Measurements from ENCODE around the gene SULF2.

Gene SULF2

DNA sequence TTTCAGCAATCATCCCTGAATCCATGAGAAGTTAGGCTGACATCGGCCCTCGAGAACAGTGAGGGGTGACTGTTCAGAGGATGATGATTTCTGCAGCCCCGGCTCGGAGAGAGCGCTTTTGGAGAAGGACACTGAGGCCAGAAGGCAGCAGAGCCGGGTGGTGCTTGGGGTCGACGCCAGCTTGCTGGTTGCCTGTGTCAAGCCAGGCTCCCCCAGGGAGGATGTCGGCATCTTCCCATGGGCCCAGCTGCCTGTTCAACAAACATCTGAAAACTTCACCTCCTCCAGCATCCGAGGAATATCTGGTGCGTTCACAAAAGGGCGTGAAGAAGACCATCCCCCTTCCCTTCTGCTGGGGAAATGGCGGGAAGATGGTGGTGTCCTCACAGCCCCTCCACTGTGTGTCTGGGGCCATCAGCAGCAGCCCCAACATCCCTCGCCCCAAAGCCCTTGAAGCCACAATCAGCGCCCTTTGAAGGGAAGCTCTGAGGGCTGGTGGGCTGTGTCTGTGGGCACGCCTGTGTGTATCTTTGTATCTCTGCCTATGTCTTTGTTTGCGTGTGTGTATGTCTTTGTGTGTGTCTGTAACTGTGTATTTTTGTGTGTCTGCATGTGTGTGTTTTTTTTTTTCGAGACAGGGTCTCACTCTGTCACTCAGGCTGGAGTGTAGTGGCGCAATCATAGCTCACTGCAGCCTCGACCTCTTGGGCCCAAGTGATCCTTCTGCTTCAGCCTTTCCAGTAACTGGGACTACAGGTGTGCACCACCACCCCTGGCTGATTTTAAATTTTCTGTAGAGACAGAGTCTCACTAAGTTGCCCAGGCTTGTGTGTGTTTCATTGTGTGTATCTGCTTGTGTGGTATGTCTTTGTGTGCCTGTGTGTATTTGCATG lies 97.9 kb downstream of the SULF2 start:
- Histone ChIP-seq H3K36me3 (ENCODE audit: insufficient read depth, insufficient read length, low read length) (peaks cover 68% of the 10 kb centered on the region), H3K27me3 (ENCODE audit: insufficient read depth, insufficient read length) (no peaks in the 10 kb centered on the region), H3K9ac (ENCODE audit: insufficient read length, low read depth) (no peak overlapping the region), H3K9me3 (ENCODE audit: insufficient read depth, low read length) (peaks cover 35% of the 10 kb centered on the region), H3K4me1 (ENCODE audit: insufficient read depth, insufficient read length) (peaks cover 11% of the 10 kb centered on the region), H3K4me3 (ENCODE audit: insufficient read length, low read depth) (no peak overlapping the region)
- DNase-seq (ENCODE audit: low read depth, low spot score) = no peak
- TF ChIP-seq ZNF274 (IDR thresholded peaks at IDR 0.05; ENCODE audit: low read depth, low read length) (no peak), SUZ12 (IDR thresholded peaks at IDR 0.05; ENCODE audit: extremely low read depth, insufficient read depth, insufficient read length) (no peak), YY1 (IDR thresholded peaks at IDR 0.05; ENCODE audit: insufficient read depth, insufficient read length) (no peak)

DNA sequence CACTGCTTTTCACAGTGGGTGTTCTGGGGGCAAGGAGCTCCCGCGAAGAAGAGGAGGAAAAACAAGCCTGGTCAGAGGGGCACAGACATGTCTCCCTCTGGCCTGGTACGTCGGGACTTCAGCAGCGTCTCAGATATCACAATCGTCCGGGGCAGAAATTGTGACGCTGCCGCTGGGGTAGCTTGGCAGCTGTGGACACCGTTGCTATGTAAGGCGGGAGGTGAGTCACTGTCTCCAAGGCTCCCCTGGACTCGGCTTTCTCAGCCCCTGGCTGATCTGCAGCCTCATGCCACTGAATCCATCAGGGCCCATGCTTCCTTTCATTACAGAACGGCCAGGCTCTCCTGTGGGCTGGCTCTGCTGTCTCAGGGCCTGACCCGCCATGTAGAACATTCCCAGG lies 98.7 kb downstream of the SULF2 start:
- Histone ChIP-seq H3K4me1 (ENCODE audit: insufficient read depth, insufficient read length) (peaks cover 11% of the 10 kb centered on the region), H3K9ac (ENCODE audit: insufficient read length, low read depth) (no peak overlapping the region), H3K4me3 (ENCODE audit: insufficient read length, low read depth) (no peak overlapping the region), H3K9me3 (ENCODE audit: insufficient read depth, low read length) (peaks cover 28% of the 10 kb centered on the region), H3K27me3 (ENCODE audit: insufficient read depth, insufficient read length) (no peaks in the 10 kb centered on the region), H3K36me3 (ENCODE audit: insufficient read depth, insufficient read length, low read length) (peaks cover 75% of the 10 kb centered on the region)
- TF ChIP-seq ZNF274 (IDR thresholded peaks at IDR 0.05; ENCODE audit: low read depth, low read length) (no peak), SUZ12 (IDR thresholded peaks at IDR 0.05; ENCODE audit: extremely low read depth, insufficient read depth, insufficient read length) (no peak), YY1 (IDR thresholded peaks at IDR 0.05; ENCODE audit: insufficient read depth, insufficient read length) (no peak)
- no peak for DNase-seq (ENCODE audit: low read depth, low spot score)

DNA sequence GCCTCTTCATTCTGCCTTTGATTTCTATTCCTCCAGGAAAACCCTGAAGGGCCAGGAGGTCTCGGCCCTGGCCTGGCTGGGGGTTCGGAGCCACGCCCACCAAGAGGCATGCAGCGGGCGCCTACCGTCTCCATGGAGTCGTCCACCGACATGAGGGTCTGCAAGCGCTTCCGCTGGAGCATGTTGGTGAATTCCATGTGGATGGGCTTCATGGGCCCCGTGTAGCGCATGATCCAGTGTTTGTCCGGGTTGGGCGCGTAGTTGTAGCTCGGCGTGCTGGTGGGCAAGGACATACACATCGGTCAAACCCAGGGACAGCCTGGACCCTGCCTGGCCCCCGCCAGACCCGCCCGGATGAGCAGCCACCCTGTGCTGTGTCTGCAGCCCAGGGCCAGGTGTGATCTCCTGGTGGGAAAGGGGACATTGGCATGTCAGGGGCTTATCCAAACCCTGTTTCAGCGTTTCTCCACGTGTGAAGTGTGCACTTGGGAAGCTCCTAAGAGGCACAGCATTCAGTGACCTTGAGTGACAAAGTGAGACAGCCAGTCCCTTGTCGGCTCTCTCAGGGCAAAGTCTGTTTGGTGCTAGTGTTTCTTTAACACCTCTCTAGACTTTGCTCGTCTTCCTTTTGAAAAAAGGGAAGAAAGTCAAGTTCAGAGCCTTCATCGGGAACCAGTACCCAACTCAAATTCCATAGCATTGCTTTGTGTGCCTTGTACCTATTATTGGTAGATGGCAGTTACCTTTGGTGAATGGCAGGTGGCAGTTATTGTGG lies 100.8 kb downstream of the SULF2 start:
- no peaks in the 10 kb centered on the region for H3K27me3 ChIP-seq (ENCODE audit: insufficient read depth, insufficient read length)
- H3K9ac ChIP-seq (ENCODE audit: insufficient read length, low read depth) = no peak overlapping the region
- peaks cover 11% of the 10 kb centered on the region for H3K4me1 ChIP-seq (ENCODE audit: insufficient read depth, insufficient read length)
- H3K4me3 ChIP-seq (ENCODE audit: insufficient read length, low read depth) = no peak overlapping the region
- DNase-seq (ENCODE audit: low read depth, low spot score) = no peak
- no peak for TF ChIP-seq YY1 (IDR thresholded peaks at IDR 0.05; ENCODE audit: insufficient read depth, insufficient read length)
- TF ChIP-seq SUZ12 (IDR thresholded peaks at IDR 0.05; ENCODE audit: extremely low read depth, insufficient read depth, insufficient read length) = no peak
- no peak for TF ChIP-seq ZNF274 (IDR thresholded peaks at IDR 0.05; ENCODE audit: low read depth, low read length)
- peaks cover 84% of the 10 kb centered on the region for H3K36me3 ChIP-seq (ENCODE audit: insufficient read depth, insufficient read length, low read length)
- H3K9me3 ChIP-seq (ENCODE audit: insufficient read depth, low read length) = peaks cover 7% of the 10 kb centered on the region

DNA sequence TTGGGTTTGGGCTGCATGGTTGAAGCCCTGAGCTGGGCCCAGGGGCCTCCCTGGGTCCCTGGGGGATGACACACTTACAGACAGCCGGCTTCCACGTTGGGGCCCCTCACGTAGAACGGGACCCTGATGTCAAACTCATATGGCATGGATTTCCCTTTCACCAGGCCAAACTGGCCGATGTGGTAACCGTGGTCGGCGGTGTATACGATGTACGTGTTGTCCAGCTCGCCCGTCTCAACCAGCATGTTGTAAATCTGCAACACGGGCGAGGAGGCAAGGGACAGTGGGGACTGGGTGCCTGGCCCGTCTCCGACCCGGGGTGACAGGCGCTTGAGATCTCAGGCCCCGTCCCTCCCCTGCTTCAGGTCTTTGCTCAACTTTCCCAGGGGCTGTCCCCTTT lies 102.4 kb downstream of the SULF2 start:
- no peak for DNase-seq (ENCODE audit: low read depth, low spot score)
- no peak for TF ChIP-seq YY1 (IDR thresholded peaks at IDR 0.05; ENCODE audit: insufficient read depth, insufficient read length)
- TF ChIP-seq SUZ12 (IDR thresholded peaks at IDR 0.05; ENCODE audit: extremely low read depth, insufficient read depth, insufficient read length) = no peak
- TF ChIP-seq ZNF274 (IDR thresholded peaks at IDR 0.05; ENCODE audit: low read depth, low read length) = no peak
- Histone ChIP-seq H3K4me1 (ENCODE audit: insufficient read depth, insufficient read length) (peaks cover 8% of the 10 kb centered on the region), H3K9me3 (ENCODE audit: insufficient read depth, low read length) (no peaks in the 10 kb centered on the region), H3K4me3 (ENCODE audit: insufficient read length, low read depth) (no peak overlapping the region), H3K36me3 (ENCODE audit: insufficient read depth, insufficient read length, low read length) (peaks cover 83% of the 10 kb centered on the region), H3K27me3 (ENCODE audit: insufficient read depth, insufficient read length) (no peaks in the 10 kb centered on the region), H3K9ac (ENCODE audit: insufficient read length, low read depth) (no peak overlapping the region)

DNA sequence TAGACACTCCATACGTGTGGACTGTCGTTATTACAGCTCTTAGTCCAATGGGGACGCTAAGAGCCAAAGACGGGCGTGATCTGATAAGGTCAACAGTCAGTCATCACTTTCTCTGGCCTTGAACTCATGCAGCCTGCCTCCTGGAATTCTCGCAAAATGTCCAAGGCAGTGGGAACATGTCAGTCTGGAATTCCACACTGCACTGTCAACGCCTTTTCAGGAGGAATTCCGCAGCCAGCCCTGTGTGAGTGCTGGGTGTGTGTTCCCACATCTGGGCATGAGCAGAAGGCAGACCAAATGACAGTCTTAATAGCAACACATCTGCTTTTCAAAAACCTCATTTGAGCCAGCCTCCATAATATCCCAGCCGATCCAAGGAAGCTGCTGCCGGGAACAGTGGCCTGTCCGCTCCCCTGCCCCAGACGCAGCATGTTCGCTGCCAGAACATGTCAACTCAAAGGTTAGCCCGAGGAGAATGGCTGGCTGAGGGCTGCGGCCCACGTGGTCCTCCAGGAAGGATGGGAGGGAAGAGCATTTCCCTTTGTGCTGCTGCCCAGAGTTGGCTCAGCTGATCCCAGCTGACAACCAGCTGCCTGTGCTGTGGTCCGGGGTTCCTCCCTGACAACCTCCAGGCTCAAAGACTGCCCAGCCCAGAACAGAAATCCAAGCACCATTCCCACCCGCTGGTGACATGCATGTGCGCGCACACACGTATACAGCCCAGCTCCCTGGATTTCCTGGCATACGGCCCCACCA lies 103.1 kb downstream of the SULF2 start:
- no peak overlapping the region for H3K4me3 ChIP-seq (ENCODE audit: insufficient read length, low read depth)
- no peaks in the 10 kb centered on the region for H3K9me3 ChIP-seq (ENCODE audit: insufficient read depth, low read length)

GRCh38 chr20:47680804-47681529 lies 104.3 kb downstream of the SULF2 start:
- Histone ChIP-seq H3K4me3 (ENCODE audit: insufficient read length, low read depth) (no peak overlapping the region), H3K9ac (ENCODE audit: insufficient read length, low read depth) (no peak overlapping the region), H3K4me1 (ENCODE audit: insufficient read depth, insufficient read length) (peaks cover 2% of the 10 kb centered on the region), H3K27me3 (ENCODE audit: insufficient read depth, insufficient read length) (no peaks in the 10 kb centered on the region), H3K9me3 (ENCODE audit: insufficient read depth, low read length) (no peaks in the 10 kb centered on the region), H3K36me3 (ENCODE audit: insufficient read depth, insufficient read length, low read length) (peaks cover 84% of the 10 kb centered on the region)
- TF ChIP-seq ZNF274 (IDR thresholded peaks at IDR 0.05; ENCODE audit: low read depth, low read length) (no peak), YY1 (IDR thresholded peaks at IDR 0.05; ENCODE audit: insufficient read depth, insufficient read length) (no peak), SUZ12 (IDR thresholded peaks at IDR 0.05; ENCODE audit: extremely low read depth, insufficient read depth, insufficient read length) (no peak)
- no peak for DNase-seq (ENCODE audit: low read depth, low spot score)

More for the DNA sequence above, 103.1 kb downstream of the SULF2 start:
- peaks cover 81% of the 10 kb centered on the region for H3K36me3 ChIP-seq (ENCODE audit: insufficient read depth, insufficient read length, low read length)
- TF ChIP-seq SUZ12 (IDR thresholded peaks at IDR 0.05; ENCODE audit: extremely low read depth, insufficient read depth, insufficient read length) (no peak), ZNF274 (IDR thresholded peaks at IDR 0.05; ENCODE audit: low read depth, low read length) (no peak), YY1 (IDR thresholded peaks at IDR 0.05; ENCODE audit: insufficient read depth, insufficient read length) (no peak)
- no peaks in the 10 kb centered on the region for H3K27me3 ChIP-seq (ENCODE audit: insufficient read depth, insufficient read length)
- no peak overlapping the region for H3K9ac ChIP-seq (ENCODE audit: insufficient read length, low read depth)
- no peak for DNase-seq (ENCODE audit: low read depth, low spot score)
- H3K4me1 ChIP-seq (ENCODE audit: insufficient read depth, insufficient read length) = peaks cover 6% of the 10 kb centered on the region
